Keratinocyte (primary cell): ENCODE data around the gene CSE1L.

ENCODE experiments used
- CTCF ChIP-seq, 3 experiments: IDR thresholded peaks in 1 of 3; conservative IDR thresholded peaks in 1 of 3; optimal IDR thresholded peaks in 1 of 3; 2 replicates in 2 of 3; 3 replicates in 1 of 3; pipeline versions ENCODE3 to v1.5.1; 2011; ENCODE audit warnings: low read length in 3 of 3, mild to moderate bottlenecking in 3 of 3, moderate library complexity in 2 of 3, control low read depth in 1 of 3, inconsistent platforms in 1 of 3; ENCODE audit not compliant: insufficient read depth in 2 of 3; ENCODE audit errors: extremely low read depth in 1 of 3
- EZH2 ChIP-seq: IDR thresholded peaks from one replicate; pipeline ENCODE4 v1.6.1; 2012; ENCODE audit warnings: inconsistent platforms, mild to moderate bottlenecking, low read length, moderate library complexity

GRCh38 chr20:49122920-49123319 lies 76.8 kb downstream of the CSE1L start:
- TF ChIP-seq EZH2 (no peak), CTCF (optimal IDR thresholded peaks at IDR 0.05 in 1 of 3, IDR thresholded peaks at IDR 0.05 in 1 of 3, conservative IDR thresholded peaks at IDR 0.05 in 1 of 3; ENCODE audit: extremely low read depth in 1 of 3, insufficient read depth in 2 of 3, low read length in 3 of 3) (no peak)
